ENCODE data around the gene CADPS. TPM values are rescaled to one million over a fixed set of nuclear protein-coding genes. Genes with fewer than 3 reads are reported as not detected.

The CADPS gene
- total RNA-seq, 2 experiments from 2014 or later: 61.3 to 68.6 TPM

DNA sequence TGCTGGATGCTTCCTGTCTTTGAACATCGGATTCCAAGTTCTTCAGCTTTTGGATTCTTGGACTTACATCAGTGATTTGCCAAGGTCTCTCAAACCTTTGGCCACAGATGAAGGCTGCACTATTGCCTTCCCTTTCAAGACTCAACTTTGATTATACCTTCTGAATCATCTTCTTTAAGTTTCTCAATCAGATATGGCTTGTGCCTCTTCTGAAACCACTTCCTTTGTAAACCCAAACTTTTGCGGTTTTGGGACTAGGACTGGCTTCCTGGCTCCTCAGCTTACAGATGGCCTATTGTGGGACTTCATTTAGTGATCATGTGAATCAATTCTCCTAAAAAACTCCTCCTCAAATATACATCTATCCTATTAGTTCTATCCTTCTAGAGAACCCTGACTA lies 47.1 kb upstream of the CADPS start:
- no peaks in the 10 kb centered on the region for H4K20me1 ChIP-seq (ENCODE audit: insufficient read depth, low read length)
- no peaks in the 10 kb centered on the region; the same call in 1 of the 2 replicates for H3K9me2 ChIP-seq (ENCODE audit: insufficient read depth, low read length)
- no peaks in the 10 kb centered on the region for H3K36me3 ChIP-seq (ENCODE audit: insufficient read depth, low read length)
- no peak overlapping the region for H3K27ac ChIP-seq (ENCODE audit: low read depth, low read length, poor library complexity, severe bottlenecking)
- H3K4me2 ChIP-seq (ENCODE audit: low read length): no peak overlapping the region
- no peak for DNase-seq (ENCODE audit: low spot score)
- no peaks in the 10 kb centered on the region for H3K9me3 ChIP-seq (ENCODE audit: low read length)
- ChIA-PET POLR2A (no interaction called here), CTCF (ENCODE audit: unreplicated experiment) (no interaction called here)
- intact Hi-C loops (cut with micrococcal nuclease; ENCODE audit: unreplicated experiment): no loop called here
- TF ChIP-seq EZH2phosphoT487 (IDR thresholded peaks at IDR 0.05; ENCODE audit: borderline replicate concordance, low read depth, low read length) (no peak), CTCF (conservative IDR thresholded peaks at IDR 0.05; ENCODE audit: low read length) (no peak)
- no TSS peak for BruUV-seq (replicated peaks)
- H3K4me3 ChIP-seq (ENCODE audit: low read depth, low read length, poor library complexity, severe bottlenecking): no peak overlapping the region
- H3K4me1 ChIP-seq (ENCODE audit: insufficient read depth, low read length, poor library complexity, severe bottlenecking): no peaks in the 10 kb centered on the region
- no peak overlapping the region for H2AFZ ChIP-seq (ENCODE audit: low read length)
- no peaks in the 10 kb centered on the region for H3K79me2 ChIP-seq (ENCODE audit: insufficient read depth, low read depth, low read length)

- H4K20me1 ChIP-seq (ENCODE audit: insufficient read depth, low read length): no peaks in the 10 kb centered on the region
- no peaks in the 10 kb centered on the region for H3K4me1 ChIP-seq (ENCODE audit: insufficient read depth, low read length, poor library complexity, severe bottlenecking)
- H2AFZ ChIP-seq (ENCODE audit: low read length): no peak overlapping the region
- H3K9me3 ChIP-seq (ENCODE audit: low read length): no peaks in the 10 kb centered on the region
- no TSS peak for BruUV-seq (replicated peaks)
- no peaks in the 10 kb centered on the region for H3K36me3 ChIP-seq (ENCODE audit: insufficient read depth, low read length)
- H3K79me2 ChIP-seq (ENCODE audit: insufficient read depth, low read depth, low read length): no peaks in the 10 kb centered on the region
- no peak overlapping the region for H3K4me3 ChIP-seq (ENCODE audit: low read depth, low read length, poor library complexity, severe bottlenecking)
- no peak for DNase-seq (ENCODE audit: low spot score)
- ChIA-PET POLR2A (no interaction called here), CTCF (ENCODE audit: unreplicated experiment) (no interaction called here)
- no peak overlapping the region for H3K27ac ChIP-seq (ENCODE audit: low read depth, low read length, poor library complexity, severe bottlenecking)
- no peaks in the 10 kb centered on the region; the same call in 1 of the 2 replicates for H3K9me2 ChIP-seq (ENCODE audit: insufficient read depth, low read length)
- H3K4me2 ChIP-seq (ENCODE audit: low read length): no peak overlapping the region
- no peak for TF ChIP-seq CTCF (conservative IDR thresholded peaks at IDR 0.05; ENCODE audit: low read length)
- no peak for TF ChIP-seq EZH2phosphoT487 (IDR thresholded peaks at IDR 0.05; ENCODE audit: borderline replicate concordance, low read depth, low read length)
- intact Hi-C loops (cut with micrococcal nuclease; ENCODE audit: unreplicated experiment): no loop called here
Measured at GRCh38 chr3:62920466-62920784, 45.2 kb upstream of the CADPS start.

GRCh38 chr3:62919784-62920465 lies 44.7 kb upstream of the CADPS start:
- POLR2A ChIA-PET: interaction anchor here (0.6 kb wide), 1 partner anchor 897 kb away, joined by 4 read pairs; no protein-coding TSS in a partner anchor
- Histone ChIP-seq H3K9me2 (ENCODE audit: insufficient read depth, low read length) (no peaks in the 10 kb centered on the region; the same call in 1 of the 2 replicates), H3K4me3 (ENCODE audit: low read depth, low read length, poor library complexity, severe bottlenecking) (no peak overlapping the region), H3K27ac (ENCODE audit: low read depth, low read length, poor library complexity, severe bottlenecking) (no peak overlapping the region), H3K4me2 (ENCODE audit: low read length) (no peak overlapping the region), H3K79me2 (ENCODE audit: insufficient read depth, low read depth, low read length) (no peaks in the 10 kb centered on the region), H3K36me3 (ENCODE audit: insufficient read depth, low read length) (no peaks in the 10 kb centered on the region), H3K9me3 (ENCODE audit: low read length) (no peaks in the 10 kb centered on the region), H2AFZ (ENCODE audit: low read length) (no peak overlapping the region), H4K20me1 (ENCODE audit: insufficient read depth, low read length) (no peaks in the 10 kb centered on the region), H3K4me1 (ENCODE audit: insufficient read depth, low read length, poor library complexity, severe bottlenecking) (no peaks in the 10 kb centered on the region)
- CTCF ChIA-PET (ENCODE audit: unreplicated experiment): no interaction called here
- intact Hi-C loops (cut with micrococcal nuclease; ENCODE audit: unreplicated experiment): no loop called here
- BruUV-seq (replicated peaks): no TSS peak
- TF ChIP-seq CTCF (conservative IDR thresholded peaks at IDR 0.05; ENCODE audit: low read length) (no peak), EZH2phosphoT487 (IDR thresholded peaks at IDR 0.05; ENCODE audit: borderline replicate concordance, low read depth, low read length) (no peak)
- DNase-seq (ENCODE audit: low spot score): no peak

Data from OCI-LY7 (cell line).